AG04450 (cell line): ENCODE data around the gene TRIO. TPM values are rescaled to one million over a fixed set of nuclear protein-coding genes. Genes with fewer than 3 reads are reported as not detected.

Experiments
- CTCF ChIA-PET: fragments of 300-600, 350-600 bp; formaldehyde crosslinking; extraction: SDS; loops from one replicate; lab custom pipeline; 2022; ENCODE audit warnings: antibody characterized with exemption, inconsistent platforms; lab: Charles Lee
- POLR2A ChIA-PET: fragments of 350-600 bp; formaldehyde crosslinking; extraction: SDS; loops from one replicate; lab custom pipeline; 2021; ENCODE audit warnings: antibody characterized with exemption, inconsistent platforms; lab: Yijun Ruan, JAX
- DNase-seq: peaks from one replicate; pipeline ENCODE4 v3.0.0-alpha.2; 2011; ENCODE audit warnings: low read depth, low spot score
- H3K27ac ChIP-seq: one replicate; pipeline ENCODE4 v1.5.1; 2012; ENCODE audit warnings: low read depth, low read length, control low read depth
- H3K27me3 ChIP-seq: one replicate; pipeline ENCODE4 v1.6.0; 2012; ENCODE audit warnings: low read length; ENCODE audit not compliant: control insufficient read depth, insufficient read depth
- H3K4me3 ChIP-seq: 2 replicates; pipeline ENCODE4 v1.5.1; 2011; ENCODE audit warnings: mild to moderate bottlenecking, low read depth, low read length, control low read depth
- H3K9me3 ChIP-seq: 2 replicates; pipeline ENCODE4 v1.5.1; 2012; ENCODE audit warnings: low read length; ENCODE audit not compliant: control insufficient read depth, insufficient read depth
- CTCF ChIP-seq: IDR thresholded peaks from 2 replicates; pipeline ENCODE4 v1.5.1; 2011; ENCODE audit warnings: low read depth, low read length, control low read depth, inconsistent platforms
- polyA plus RNA-seq: library from polyadenylated mRNA; depleted of rRNA; stranded (reverse); fragments of >200 nt; gene quantifications from 2 replicates; pipeline ENCODE4 v1.2.3, GENCODE V29; 2011

Gene TRIO
- polyA plus RNA-seq, 1 experiment = 268 TPM

- H3K27ac ChIP-seq = no peak overlapping the region
- POLR2A ChIA-PET = no interaction called here
- CTCF ChIA-PET = no interaction called here
Observed at GRCh38 chr5:14236757-14237156, 93.6 kb downstream of the TRIO start.

GRCh38 chr5:14237317-14238086 is 94.4 kb downstream of the TRIO start:
- ChIA-PET CTCF (no interaction called here), POLR2A (no interaction called here)
- Histone ChIP-seq H3K27ac (no peak overlapping the region), H3K4me3 (no peak overlapping the region), H3K27me3 (no peaks in the 10 kb centered on the region), H3K9me3 (no peaks in the 10 kb centered on the region)
- no peak for DNase-seq
- TF ChIP-seq CTCF = no peak

More at GRCh38 chr5:14236757-14237156, 93.6 kb downstream of the TRIO start:
- no peak for TF ChIP-seq CTCF
- Histone ChIP-seq H3K4me3 (no peak overlapping the region), H3K27me3 (no peaks in the 10 kb centered on the region), H3K9me3 (no peaks in the 10 kb centered on the region)
- no peak for DNase-seq

- no peak for DNase-seq
- H3K27me3 ChIP-seq = no peaks in the 10 kb centered on the region
- no peak overlapping the region for H3K27ac ChIP-seq
- POLR2A ChIA-PET = no interaction called here
- H3K9me3 ChIP-seq = no peaks in the 10 kb centered on the region
- CTCF ChIA-PET = no interaction called here
- TF ChIP-seq CTCF = no peak
- H3K4me3 ChIP-seq = no peak overlapping the region
Observed at GRCh38 chr5:14238272-14238671, 95.1 kb downstream of the TRIO start.

- Histone ChIP-seq H3K9me3 (no peaks in the 10 kb centered on the region), H3K4me3 (no peak overlapping the region), H3K27me3 (no peaks in the 10 kb centered on the region), H3K27ac (peak overlapping the region; percentile 34)
- POLR2A ChIA-PET = no interaction called here
- no peak for DNase-seq
- CTCF ChIA-PET = no interaction called here
- no peak for TF ChIP-seq CTCF
Observed at GRCh38 chr5:14239404-14239803, 96.3 kb downstream of the TRIO start.

- ChIA-PET POLR2A (interaction anchor here (0.8 kb wide), 1 partner anchor 68 kb away, joined by 3 read pairs; no protein-coding TSS in a partner anchor), CTCF (interaction anchor here (0.9 to 2.5 kb wide), 3 partner anchors 9 to 37 kb away, joined by 4 to 14 read pairs (median 5); no protein-coding TSS in a partner anchor)
- no peaks in the 10 kb centered on the region for H3K9me3 ChIP-seq
- no peaks in the 10 kb centered on the region for H3K27me3 ChIP-seq
- DNase-seq = no peak
- H3K4me3 ChIP-seq = no peak overlapping the region
- TF ChIP-seq CTCF = no peak
- H3K27ac ChIP-seq = no peak overlapping the region
Observed at GRCh38 chr5:14239951-14240350, 96.8 kb downstream of the TRIO start.
